Subcutaneous abdominal adipose tissue (tissue), 5 donors: ENCODE measurements around the gene ETF1.

Experiments used
- H3K27ac ChIP-seq: one replicate; pipeline ENCODE4 v1.7.0; 2013; ENCODE audit warnings: low read depth, mild to moderate bottlenecking, inconsistent platforms, low read length, moderate library complexity
- H3K27me3 ChIP-seq, 5 donors: one replicate each; pipeline ENCODE4 v1.7.0; 2013; ENCODE audit warnings: low read length in 5 of 5, inconsistent platforms in 1 of 5; ENCODE audit not compliant: control insufficient read depth in 5 of 5, insufficient read depth in 4 of 5
- H3K36me3 ChIP-seq, 5 donors: one replicate each; pipeline ENCODE4 v1.7.0; 2013; ENCODE audit warnings: low read length in 5 of 5; ENCODE audit not compliant: control insufficient read depth in 5 of 5, insufficient read depth in 5 of 5
- H3K4me1 ChIP-seq, 5 donors: one replicate each; pipeline ENCODE4 v1.7.0; 2013; ENCODE audit warnings: low read length in 5 of 5, mild to moderate bottlenecking in 3 of 5, moderate library complexity in 1 of 5; ENCODE audit not compliant: control insufficient read depth in 5 of 5, insufficient read depth in 5 of 5
- H3K4me3 ChIP-seq, 5 donors: one replicate each; pipeline ENCODE4 v1.7.0; 2013; ENCODE audit warnings: low read length in 5 of 5, low read depth in 1 of 5
- H3K9ac ChIP-seq, 5 donors: one replicate each; pipeline ENCODE4 v1.7.0; 2013; ENCODE audit warnings: low read length in 5 of 5, mild to moderate bottlenecking in 4 of 5, moderate library complexity in 3 of 5
- H3K9me3 ChIP-seq, 5 donors: one replicate each; pipeline ENCODE4 v1.7.0; 2013; ENCODE audit warnings: low read length in 5 of 5; ENCODE audit not compliant: control insufficient read depth in 5 of 5
- donor health status: healthy.
- donor health status: healthy.
- donor health status: healthy.
- donor health status: healthy.
- donor health status: healthy.

The ETF1 gene

DNA sequence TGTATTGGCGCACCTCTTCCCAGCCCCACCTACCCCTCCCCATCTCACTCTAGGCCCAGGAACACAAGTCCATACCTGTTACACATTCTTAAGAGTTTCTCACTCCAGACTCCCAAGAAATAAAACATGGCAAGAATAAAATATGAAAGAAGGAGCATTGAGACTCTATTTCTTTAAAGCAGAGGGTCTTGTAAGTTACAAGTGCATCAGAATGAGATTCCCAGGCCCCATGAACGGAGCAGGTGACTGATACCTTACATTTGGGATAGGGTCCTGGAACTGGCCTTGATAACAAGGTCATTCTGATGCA, 72.0 kb downstream of the ETF1 start:
- H3K9ac ChIP-seq, result no peak overlapping the region
- H3K27me3 ChIP-seq, result peaks cover 0 to 15% (median 0%) of the 10 kb centered on the region in 5 donors
- H3K27ac ChIP-seq, result no peak overlapping the region
- H3K9me3 ChIP-seq, result no peaks in the 10 kb centered on the region
- peaks cover 0 to 22% (median 17%) of the 10 kb centered on the region in 5 donors for H3K36me3 ChIP-seq
- no peak overlapping the region for H3K4me3 ChIP-seq
- peaks cover 11 to 25% (median 22%) of the 10 kb centered on the region in 5 donors for H3K4me1 ChIP-seq

DNA sequence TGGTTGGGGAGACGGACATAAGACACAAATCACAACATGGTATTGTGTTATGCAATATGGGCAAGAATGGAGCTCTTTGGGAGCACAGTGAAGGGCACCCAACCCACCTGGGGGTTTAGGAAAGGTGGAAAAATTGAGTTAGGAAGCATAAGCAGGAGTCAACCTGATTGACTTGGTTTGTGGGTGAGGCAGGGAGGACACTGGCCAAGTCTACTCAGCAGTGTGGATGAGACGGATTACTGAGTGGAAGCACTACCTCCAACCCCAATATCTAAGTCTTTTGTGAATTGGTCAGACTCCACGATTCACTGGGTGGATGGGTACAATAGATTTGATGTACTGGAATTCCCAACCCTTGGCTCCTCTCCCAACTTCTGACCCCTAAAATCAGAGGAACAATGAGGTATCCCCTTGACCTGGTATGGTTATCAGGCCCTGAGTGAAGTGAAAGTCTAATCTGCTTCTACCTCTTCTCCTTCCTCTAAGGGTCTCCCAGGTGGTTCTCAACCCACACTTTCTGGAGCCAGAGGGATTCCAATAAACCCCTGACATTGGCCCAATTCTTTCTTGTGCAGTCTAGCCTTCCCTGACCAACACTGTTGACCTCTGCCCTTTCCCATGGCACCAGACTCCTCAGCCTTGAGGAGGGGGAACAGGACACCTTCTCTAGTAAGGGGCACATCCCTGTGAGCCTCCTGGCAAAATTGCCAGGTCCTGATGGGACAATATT, 72.5 kb downstream of the ETF1 start:
- Histone ChIP-seq H3K9me3 (no peaks in the 10 kb centered on the region), H3K27me3 (peaks cover 0 to 18% (median 0%) of the 10 kb centered on the region in 5 donors), H3K36me3 (peaks cover 0 to 23% (median 17%) of the 10 kb centered on the region in 5 donors), H3K9ac (no peak overlapping the region), H3K4me1 (peaks cover 11 to 29% (median 26%) of the 10 kb centered on the region in 5 donors), H3K4me3 (peak overlapping the region in 1 of 5 donors; percentile 86), H3K27ac (no peak overlapping the region)

DNA sequence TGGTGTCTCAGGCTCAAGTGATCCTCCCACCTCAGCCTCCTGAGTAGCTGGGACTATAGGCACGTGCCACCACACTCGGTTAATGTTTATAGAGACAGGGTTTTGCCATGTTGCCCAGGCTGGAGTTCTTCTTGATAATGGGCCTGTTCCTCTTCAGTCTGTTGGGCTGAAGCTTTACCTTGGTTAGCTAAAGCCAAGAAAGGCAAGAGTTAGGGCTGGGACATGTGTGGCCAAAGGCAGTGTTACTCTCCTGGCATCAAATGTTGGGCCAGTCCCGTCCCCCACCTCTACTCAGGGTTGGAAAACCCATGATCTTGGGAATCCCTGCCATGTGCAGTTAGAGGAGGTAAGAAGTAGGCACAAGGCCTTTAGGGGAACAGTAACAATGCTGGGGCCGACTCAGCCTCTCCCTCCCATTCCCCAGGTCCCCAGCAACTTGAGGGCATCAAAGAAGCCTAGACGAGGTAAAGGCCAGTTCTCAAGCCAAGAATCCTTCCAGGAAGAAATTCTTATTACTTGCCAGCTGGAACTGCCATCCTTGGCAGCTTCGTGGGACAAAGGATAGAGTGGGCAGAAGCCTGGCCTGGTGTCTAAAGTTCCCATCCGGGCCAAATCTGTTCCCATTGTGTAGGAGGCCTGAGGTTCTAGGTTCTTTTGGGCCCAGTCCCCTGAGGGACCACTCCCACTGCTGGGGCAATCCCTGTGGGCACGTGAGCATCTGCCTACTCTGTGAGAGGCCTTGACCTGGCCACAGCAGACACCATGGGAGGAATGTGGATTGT, 73.3 kb downstream of the ETF1 start:
- H3K9ac ChIP-seq, result peak overlapping the region in 1 of 5 donors; percentile 16
- H3K4me3 ChIP-seq, result peak overlapping the region in 3 of 5 donors; percentile 26 to 86 (median 35)
- H3K36me3 ChIP-seq, result peaks cover 0 to 23% (median 17%) of the 10 kb centered on the region in 5 donors
- H3K4me1 ChIP-seq, result peaks cover 11 to 29% (median 26%) of the 10 kb centered on the region in 5 donors
- H3K27ac ChIP-seq, result no peak overlapping the region
- H3K9me3 ChIP-seq, result no peaks in the 10 kb centered on the region
- peaks cover 0 to 18% (median 0%) of the 10 kb centered on the region in 5 donors for H3K27me3 ChIP-seq

DNA sequence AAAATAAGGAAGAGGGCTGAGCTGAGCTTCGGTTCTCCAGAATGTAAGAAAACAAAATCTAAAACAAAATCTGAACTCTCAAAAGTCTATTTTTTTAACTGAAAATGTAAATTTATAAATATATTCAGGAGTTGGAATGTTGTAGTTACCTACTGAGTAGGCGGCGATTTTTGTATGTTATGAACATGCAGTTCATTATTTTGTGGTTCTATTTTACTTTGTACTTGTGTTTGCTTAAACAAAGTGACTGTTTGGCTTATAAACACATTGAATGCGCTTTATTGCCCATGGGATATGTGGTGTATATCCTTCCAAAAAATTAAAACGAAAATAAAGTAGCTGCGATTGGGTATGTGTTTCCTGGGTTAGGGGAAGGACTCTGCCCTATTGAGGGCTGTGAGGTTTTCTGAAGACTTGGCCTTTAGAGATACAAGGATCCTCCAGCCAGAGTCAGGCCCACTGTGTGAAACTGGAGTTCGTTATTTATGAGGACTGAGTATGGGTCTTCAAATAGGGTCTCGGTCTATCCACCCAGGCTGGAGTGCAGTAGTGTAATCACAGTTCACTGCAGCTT, 74.0 kb downstream of the ETF1 start:
- Histone ChIP-seq H3K27ac (no peak overlapping the region), H3K4me1 (peaks cover 13 to 34% (median 26%) of the 10 kb centered on the region in 5 donors), H3K4me3 (peak overlapping the region in 4 of 5 donors; percentile 4 to 96 (median 86)), H3K36me3 (peaks cover 0 to 23% (median 17%) of the 10 kb centered on the region in 5 donors), H3K9ac (no peak overlapping the region), H3K9me3 (no peaks in the 10 kb centered on the region), H3K27me3 (peaks cover 0 to 23% (median 0%) of the 10 kb centered on the region in 5 donors)

DNA sequence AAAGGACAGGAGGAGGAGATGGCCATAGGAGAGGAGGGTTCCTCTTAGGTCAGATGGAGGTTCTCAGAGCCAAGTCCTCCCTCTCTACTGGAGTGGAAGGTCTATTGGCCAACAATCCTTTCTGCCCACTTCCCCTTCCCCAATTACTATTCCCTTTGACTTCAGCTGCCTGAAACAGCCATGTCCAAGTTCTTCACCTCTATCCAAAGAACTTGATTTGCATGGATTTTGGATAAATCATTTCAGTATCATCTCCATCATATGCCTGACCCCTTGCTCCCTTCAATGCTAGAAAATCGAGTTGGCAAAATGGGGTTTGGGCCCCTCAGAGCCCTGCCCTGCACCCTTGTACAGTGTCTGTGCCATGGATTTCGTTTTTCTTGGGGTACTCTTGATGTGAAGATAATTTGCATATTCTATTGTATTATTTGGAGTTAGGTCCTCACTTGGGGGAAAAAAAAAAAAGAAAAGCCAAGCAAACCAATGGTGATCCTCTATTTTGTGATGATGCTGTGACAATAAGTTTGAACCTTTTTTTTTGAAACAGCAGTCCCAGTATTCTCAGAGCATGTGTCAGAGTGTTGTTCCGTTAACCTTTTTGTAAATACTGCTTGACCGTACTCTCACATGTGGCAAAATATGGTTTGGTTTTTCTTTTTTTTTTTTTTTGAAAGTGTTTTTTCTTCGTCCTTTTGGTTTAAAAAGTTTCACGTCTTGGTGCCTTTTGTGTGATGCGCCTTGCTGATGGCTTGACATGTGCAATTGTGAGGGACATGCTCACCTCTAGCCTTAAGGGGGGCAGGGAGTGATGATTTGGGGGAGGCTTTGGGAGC, 74.7 kb downstream of the ETF1 start:
- H3K9me3 ChIP-seq, result no peaks in the 10 kb centered on the region
- H3K27me3 ChIP-seq, result peaks cover 0 to 23% (median 0%) of the 10 kb centered on the region in 5 donors
- peak overlapping the region; percentile 14 for H3K27ac ChIP-seq
- H3K36me3 ChIP-seq, result peaks cover 0 to 23% (median 17%) of the 10 kb centered on the region in 5 donors
- peak overlapping the region; percentile 70 to 98 (median 86) for H3K4me3 ChIP-seq
- peak overlapping the region in 3 of 5 donors; percentile 10 to 80 (median 59) for H3K9ac ChIP-seq
- peaks cover 13 to 38% (median 29%) of the 10 kb centered on the region in 5 donors for H3K4me1 ChIP-seq

DNA sequence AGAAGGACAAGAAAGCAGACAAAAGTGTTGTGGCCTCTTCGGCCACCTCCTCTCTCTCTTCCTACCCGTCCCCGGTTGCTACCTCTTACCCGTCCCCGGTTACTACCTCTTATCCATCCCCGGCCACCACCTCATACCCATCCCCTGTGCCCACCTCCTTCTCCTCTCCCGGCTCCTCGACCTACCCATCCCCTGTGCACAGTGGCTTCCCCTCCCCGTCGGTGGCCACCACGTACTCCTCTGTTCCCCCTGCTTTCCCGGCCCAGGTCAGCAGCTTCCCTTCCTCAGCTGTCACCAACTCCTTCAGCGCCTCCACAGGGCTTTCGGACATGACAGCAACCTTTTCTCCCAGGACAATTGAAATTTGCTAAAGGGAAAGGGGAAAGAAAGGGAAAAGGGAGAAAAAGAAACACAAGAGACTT, 75.3 kb downstream of the ETF1 start:
- H3K9ac ChIP-seq, result peak overlapping the region in 4 of 5 donors; percentile 10 to 82 (median 70)
- peaks cover 0 to 23% (median 0%) of the 10 kb centered on the region in 5 donors for H3K27me3 ChIP-seq
- peak overlapping the region; percentile 70 to 98 (median 86) for H3K4me3 ChIP-seq
- peaks cover 13 to 42% (median 32%) of the 10 kb centered on the region in 5 donors for H3K4me1 ChIP-seq
- peaks cover 0 to 23% (median 17%) of the 10 kb centered on the region in 5 donors for H3K36me3 ChIP-seq
- peak overlapping the region; percentile 14 for H3K27ac ChIP-seq
- no peaks in the 10 kb centered on the region for H3K9me3 ChIP-seq

DNA sequence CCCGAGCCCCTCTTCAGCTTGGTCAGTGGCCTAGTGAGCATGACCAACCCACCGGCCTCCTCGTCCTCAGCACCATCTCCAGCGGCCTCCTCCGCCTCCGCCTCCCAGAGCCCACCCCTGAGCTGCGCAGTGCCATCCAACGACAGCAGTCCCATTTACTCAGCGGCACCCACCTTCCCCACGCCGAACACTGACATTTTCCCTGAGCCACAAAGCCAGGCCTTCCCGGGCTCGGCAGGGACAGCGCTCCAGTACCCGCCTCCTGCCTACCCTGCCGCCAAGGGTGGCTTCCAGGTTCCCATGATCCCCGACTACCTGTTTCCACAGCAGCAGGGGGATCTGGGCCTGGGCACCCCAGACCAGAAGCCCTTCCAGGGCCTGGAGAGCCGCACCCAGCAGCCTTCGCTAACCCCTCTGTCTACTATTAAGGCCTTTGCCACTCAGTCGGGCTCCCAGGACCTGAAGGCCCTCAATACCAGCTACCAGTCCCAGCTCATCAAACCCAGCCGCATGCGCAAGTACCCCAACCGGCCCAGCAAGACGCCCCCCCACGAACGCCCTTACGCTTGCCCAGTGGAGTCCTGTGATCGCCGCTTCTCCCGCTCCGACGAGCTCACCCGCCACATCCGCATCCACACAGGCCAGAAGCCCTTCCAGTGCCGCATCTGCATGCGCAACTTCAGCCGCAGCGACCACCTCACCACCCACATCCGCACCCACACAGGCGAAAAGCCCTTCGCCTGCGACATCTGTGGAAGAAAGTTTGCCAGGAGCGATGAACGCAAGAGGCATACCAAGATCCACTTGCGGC, 75.9 kb downstream of the ETF1 start:
- no peaks in the 10 kb centered on the region for H3K9me3 ChIP-seq
- peak overlapping the region in 4 of 5 donors; percentile 80 to 85 (median 82) for H3K9ac ChIP-seq
- peaks cover 0 to 23% (median 0%) of the 10 kb centered on the region in 5 donors for H3K27me3 ChIP-seq
- H3K4me3 ChIP-seq, result peak overlapping the region; percentile 86 to 98 (median 92)
- peak overlapping the region; percentile 14 for H3K27ac ChIP-seq
- peaks cover 13 to 42% (median 32%) of the 10 kb centered on the region in 5 donors for H3K4me1 ChIP-seq
- H3K36me3 ChIP-seq, result peaks cover 0 to 23% (median 17%) of the 10 kb centered on the region in 5 donors

DNA sequence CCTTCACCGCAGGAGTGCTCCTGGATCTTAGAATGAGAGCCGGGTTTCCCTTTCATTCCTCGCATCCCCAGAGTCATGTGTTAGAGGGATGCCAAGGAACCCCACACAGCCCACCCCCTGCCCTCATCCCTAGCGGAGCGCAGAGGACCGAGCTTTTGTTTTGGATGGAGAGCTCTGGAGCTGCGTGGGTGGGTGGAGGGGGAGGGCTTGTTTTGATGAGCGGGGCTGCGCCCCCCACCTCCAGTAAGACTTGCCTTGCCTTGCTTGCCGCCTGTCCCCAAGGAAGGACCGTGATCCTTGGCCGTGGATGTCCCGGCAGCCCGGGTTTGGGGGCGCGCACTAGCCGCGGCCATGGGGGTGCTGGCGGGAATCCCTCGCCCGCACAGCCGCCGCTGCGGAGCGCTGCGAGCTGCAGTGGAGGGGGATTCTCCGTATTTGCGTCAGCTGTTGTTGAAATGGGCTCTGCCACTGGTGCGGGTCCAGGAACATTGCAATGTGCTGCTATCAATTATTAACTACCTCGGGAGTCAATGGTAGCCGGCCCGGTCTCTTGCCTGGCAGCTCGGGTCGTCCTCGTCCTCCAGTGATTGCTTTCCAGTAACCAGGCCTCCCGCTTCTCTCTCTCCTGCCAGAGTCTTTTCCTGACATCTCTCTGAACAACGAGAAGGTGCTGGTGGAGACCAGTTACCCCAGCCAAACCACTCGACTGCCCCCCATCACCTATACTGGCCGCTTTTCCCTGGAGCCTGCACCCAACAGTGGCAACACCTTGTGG, 76.7 kb downstream of the ETF1 start:
- H3K27me3 ChIP-seq, result peaks cover 0 to 23% (median 0%) of the 10 kb centered on the region in 5 donors
- H3K9ac ChIP-seq, result peak overlapping the region in 4 of 5 donors; percentile 80 to 85 (median 82)
- no peaks in the 10 kb centered on the region for H3K9me3 ChIP-seq
- peaks cover 18 to 42% (median 34%) of the 10 kb centered on the region in 5 donors for H3K4me1 ChIP-seq
- peak overlapping the region; percentile 86 to 98 (median 92) for H3K4me3 ChIP-seq
- no peak overlapping the region for H3K27ac ChIP-seq
- peaks cover 0 to 23% (median 17%) of the 10 kb centered on the region in 5 donors for H3K36me3 ChIP-seq
